Nephron (organoid): ENCODE measurements around the gene CLASP2.

Experiments
- H3K27ac Mint-ChIP-seq, 3 experiments: 2 replicates each; pipeline ENCODE4 v1.8.0; 2020; ENCODE audit warnings: mixed read lengths in 3 of 3, mild to moderate bottlenecking in 2 of 3, moderate library complexity in 1 of 3
- H3K27me3 Mint-ChIP-seq: 2 replicates; pipeline ENCODE4 v1.8.0; 2021; ENCODE audit warnings: low read depth, mild to moderate bottlenecking, moderate library complexity, mixed read lengths
- H3K36me3 Mint-ChIP-seq: 2 replicates; pipeline ENCODE4 v1.8.0; 2020; ENCODE audit warnings: low read depth, mixed read lengths
- H3K4me1 Mint-ChIP-seq: 2 replicates; pipeline ENCODE4 v1.8.0; 2020; ENCODE audit warnings: mixed read lengths
- H3K4me3 Mint-ChIP-seq, 3 experiments: 2 replicates each; pipeline ENCODE4 v1.8.0; 2020; ENCODE audit warnings: mild to moderate bottlenecking in 3 of 3, mixed read lengths in 3 of 3, moderate library complexity in 2 of 3
- H3K9me3 Mint-ChIP-seq: 2 replicates; pipeline ENCODE4 v1.8.0; 2020; ENCODE audit warnings: mixed read lengths
- CTCF ChIP-seq, 3 experiments: fragments of 200-600 bp; sonication (generic); IDR thresholded peaks; one replicate each; pipeline ENCODE4 v1.5.0; 2021; ENCODE audit warnings: antibody characterized with exemption in 3 of 3; ENCODE audit not compliant: unreplicated experiment in 3 of 3

CLASP2 gene

GRCh38 chr3:33597257-33597689 is 120.8 kb downstream of the CLASP2 start:
- Mint-ChIP-seq H3K27ac (no peak overlapping the region), H3K36me3 (peaks cover 33% of the 10 kb centered on the region), H3K4me3 (no peak overlapping the region), H3K27me3 (no peaks in the 10 kb centered on the region), H3K4me1 (no peaks in the 10 kb centered on the region), H3K9me3 (no peaks in the 10 kb centered on the region)
- TF ChIP-seq CTCF (IDR thresholded peaks at IDR 0.05; ENCODE audit: unreplicated experiment in 3 of 3) = no peak

GRCh38 chr3:33592999-33593398 is 125.1 kb downstream of the CLASP2 start:
- Mint-ChIP-seq H3K9me3 (no peaks in the 10 kb centered on the region), H3K27ac (no peak overlapping the region), H3K36me3 (peaks cover 28% of the 10 kb centered on the region), H3K4me3 (no peak overlapping the region), H3K4me1 (no peaks in the 10 kb centered on the region), H3K27me3 (no peaks in the 10 kb centered on the region)
- TF ChIP-seq CTCF (IDR thresholded peaks at IDR 0.05; ENCODE audit: unreplicated experiment in 3 of 3) = no peak

GRCh38 chr3:33590541-33590940 is 127.5 kb downstream of the CLASP2 start:
- no peaks in the 10 kb centered on the region for H3K9me3 Mint-ChIP-seq
- TF ChIP-seq CTCF (IDR thresholded peaks at IDR 0.05; ENCODE audit: unreplicated experiment in 3 of 3) = no peak
- no peaks in the 10 kb centered on the region for H3K4me1 Mint-ChIP-seq
- no peak overlapping the region for H3K27ac Mint-ChIP-seq
- H3K27me3 Mint-ChIP-seq = no peaks in the 10 kb centered on the region
- peaks cover 36% of the 10 kb centered on the region for H3K36me3 Mint-ChIP-seq
- no peak overlapping the region for H3K4me3 Mint-ChIP-seq

- Mint-ChIP-seq H3K27ac (no peak overlapping the region), H3K4me1 (no peaks in the 10 kb centered on the region), H3K9me3 (no peaks in the 10 kb centered on the region), H3K36me3 (peaks cover 41% of the 10 kb centered on the region), H3K27me3 (no peaks in the 10 kb centered on the region), H3K4me3 (no peak overlapping the region)
- TF ChIP-seq CTCF (IDR thresholded peaks at IDR 0.05; ENCODE audit: unreplicated experiment in 3 of 3) = no peak
These were observed 131.7 kb downstream of the CLASP2 start for GRCh38 chr3:33586402-33586801.

- Mint-ChIP-seq H3K4me3 (no peak overlapping the region), H3K36me3 (peaks cover 19% of the 10 kb centered on the region), H3K9me3 (no peaks in the 10 kb centered on the region), H3K27ac (no peak overlapping the region), H3K27me3 (no peaks in the 10 kb centered on the region), H3K4me1 (no peaks in the 10 kb centered on the region)
- no peak for TF ChIP-seq CTCF (IDR thresholded peaks at IDR 0.05; ENCODE audit: unreplicated experiment in 3 of 3)
These were observed 135.8 kb downstream of the CLASP2 start for GRCh38 chr3:33582234-33582633.

- H3K36me3 Mint-ChIP-seq = peaks cover 23% of the 10 kb centered on the region
- H3K4me1 Mint-ChIP-seq = no peaks in the 10 kb centered on the region
- no peak overlapping the region for H3K4me3 Mint-ChIP-seq
- TF ChIP-seq CTCF (IDR thresholded peaks at IDR 0.05; ENCODE audit: unreplicated experiment in 3 of 3) = no peak
- no peaks in the 10 kb centered on the region for H3K9me3 Mint-ChIP-seq
- no peaks in the 10 kb centered on the region for H3K27me3 Mint-ChIP-seq
- no peak overlapping the region for H3K27ac Mint-ChIP-seq
These were observed 136.4 kb downstream of the CLASP2 start for GRCh38 chr3:33581666-33582065.
